H1 (cell line): ENCODE data around the gene CPA2. TPM values are rescaled to one million over a fixed set of nuclear protein-coding genes. Genes with fewer than 3 reads are reported as not detected.

ENCODE experiments used
- CTCF ChIA-PET: fragments of 300-600 bp; sonication (Branson Sonifier 250); formaldehyde crosslinking; loops from one replicate; lab custom pipeline; 2021; ENCODE audit not compliant: partially characterized antibody; lab: Charles Lee
- POLR2A ChIA-PET: fragments of 300-600 bp; sonication (Branson Sonifier 250); formaldehyde crosslinking; loops from one replicate; lab custom pipeline; 2021; ENCODE audit warnings: inconsistent platforms; ENCODE audit not compliant: partially characterized antibody; lab: Charles Lee
- DNase-seq, 2 experiments: peaks; one replicate each; pipeline versions ENCODE4 v3.0.0 to v3.0.0-alpha.2; 2010 to 2022; ENCODE audit warnings: low spot score in 2 of 2, low read depth in 1 of 2, mixed read lengths in 1 of 2
- FAIRE-seq: peaks from 2 replicates; lab custom pipeline; 2011; peaks lifted over from hg19 to GRCh38; lab: Jason Lieb, UNC
- H2AFZ ChIP-seq: 2 replicates; pipeline ENCODE4 v1.8.1; 2012; ENCODE audit warnings: low read length, inconsistent platforms
- H2AK5ac ChIP-seq: 2 replicates; pipeline ENCODE4 v1.6.1; 2013; ENCODE audit warnings: low read depth, low read length
- H2BK120ac ChIP-seq: replicated peaks from 2 replicates; pipeline ENCODE3; 2013; ENCODE audit warnings: low read depth, low read length, inconsistent platforms
- H2BK12ac ChIP-seq: 2 replicates; pipeline ENCODE4 v1.6.1; 2013; ENCODE audit warnings: low read depth, low read length
- H2BK15ac ChIP-seq: 2 replicates; pipeline ENCODE4 v1.6.1; 2013; ENCODE audit warnings: low read length
- H2BK20ac ChIP-seq: 2 replicates; pipeline ENCODE4 v1.6.1; 2013; ENCODE audit warnings: low read length
- H2BK5ac ChIP-seq: 2 replicates; pipeline ENCODE4 v1.6.1; 2013; ENCODE audit warnings: low read depth, low read length
- H3K14ac ChIP-seq: 2 replicates; pipeline ENCODE4 v1.6.1; 2013; ENCODE audit warnings: inconsistent platforms; ENCODE audit not compliant: insufficient read length
- H3K18ac ChIP-seq: 2 replicates; pipeline ENCODE4 v1.6.1; 2013; ENCODE audit warnings: low read length; ENCODE audit errors: extremely low read depth
- H3K23ac ChIP-seq: 2 replicates; pipeline ENCODE4 v1.6.1; 2013; ENCODE audit warnings: inconsistent platforms; ENCODE audit not compliant: insufficient read length
- H3K23me2 ChIP-seq: 2 replicates; pipeline ENCODE4 v1.6.1; 2013; ENCODE audit warnings: low read depth, low read length
- H3K27ac ChIP-seq: 2 replicates; pipeline ENCODE4 v1.6.1; 2011; ENCODE audit warnings: low read depth, low read length, inconsistent platforms
- H3K27me3 ChIP-seq, 4 experiments: replicated peaks in 1 of 4; 1 replicate in 1 of 4; 2 replicates in 3 of 4; pipeline versions ENCODE4 v1.6.1 to v1.8.1; 2011 to 2013; ENCODE audit warnings: low read length in 3 of 4, mild to moderate bottlenecking in 3 of 4, inconsistent platforms in 2 of 4, mixed read lengths in 2 of 4, moderate library complexity in 1 of 4; ENCODE audit not compliant: control insufficient read depth in 3 of 4, insufficient read depth in 3 of 4; ENCODE audit errors: extremely low read depth in 1 of 4
- H3K36me3 ChIP-seq, 4 experiments: 2 replicates each; pipeline versions ENCODE4 v1.6.1 to v1.8.1; 2011 to 2013; ENCODE audit warnings: mild to moderate bottlenecking in 4 of 4, low read length in 3 of 4, moderate library complexity in 2 of 4, control low read depth in 1 of 4, inconsistent platforms in 1 of 4; ENCODE audit not compliant: insufficient read depth in 4 of 4, control insufficient read depth in 2 of 4
- H3K4ac ChIP-seq: replicated peaks from 2 replicates; pipeline ENCODE3; 2013; ENCODE audit warnings: low read length, low read depth, mixed read lengths, inconsistent platforms; ENCODE audit not compliant: insufficient read length
- H3K4me1 ChIP-seq, 4 experiments: replicated peaks in 1 of 4; 1 replicate in 1 of 4; 2 replicates in 3 of 4; pipeline versions ENCODE4 v1.6.1 to v1.8.1; 2011 to 2013; ENCODE audit warnings: low read length in 3 of 4, inconsistent platforms in 2 of 4, mixed read lengths in 1 of 4; ENCODE audit not compliant: insufficient read depth in 4 of 4, control insufficient read depth in 3 of 4
- H3K4me2 ChIP-seq, 2 experiments: 2 replicates each; pipeline versions ENCODE4 v1.6.1 to v1.8.1; 2011 to 2013; ENCODE audit warnings: low read depth in 2 of 2, low read length in 2 of 2, control low read depth in 1 of 2, inconsistent platforms in 1 of 2, mild to moderate bottlenecking in 1 of 2; ENCODE audit not compliant: insufficient read depth in 1 of 2
- H3K4me3 ChIP-seq, 4 experiments: fragments of 200-600, 300-600 bp in 1 of 4; sonication (generic), shearing (Covaris generic), sonication (Bioruptor Twin) in 1 of 4; 2 replicates each; pipeline versions ENCODE4 v1.5.1 to v1.8.1; 2011 to 2016; ENCODE audit warnings: low read length in 4 of 4, low read depth in 3 of 4, control low read depth in 2 of 4, inconsistent platforms in 2 of 4, mild to moderate bottlenecking in 2 of 4, mixed read lengths in 1 of 4, moderate library complexity in 1 of 4; ENCODE audit not compliant: insufficient read depth in 2 of 4; ENCODE audit errors: extremely low read depth in 1 of 4
- H3K56ac ChIP-seq: replicated peaks from 2 replicates; pipeline ENCODE3; 2013; ENCODE audit warnings: low read depth, mild to moderate bottlenecking, mixed read lengths, low read length, inconsistent platforms; ENCODE audit not compliant: insufficient read length
- H3K79me1 ChIP-seq: 2 replicates; pipeline ENCODE4 v1.6.1; 2013; ENCODE audit warnings: low read depth, low read length, control low read depth
- H3K79me2 ChIP-seq, 2 experiments: 2 replicates each; pipeline versions ENCODE4 v1.6.1 to v1.8.1; 2012 to 2013; ENCODE audit warnings: low read length in 2 of 2, mild to moderate bottlenecking in 2 of 2, inconsistent platforms in 1 of 2; ENCODE audit not compliant: insufficient read depth in 2 of 2, control insufficient read depth in 1 of 2
- H3K9ac ChIP-seq, 4 experiments: replicated peaks in 1 of 4; 1 replicate in 1 of 4; 2 replicates in 3 of 4; pipeline versions ENCODE4 v1.6.1 to v1.8.1; 2011 to 2013; ENCODE audit warnings: low read depth in 3 of 4, low read length in 3 of 4, control low read depth in 2 of 4, mild to moderate bottlenecking in 2 of 4, moderate library complexity in 2 of 4, inconsistent platforms in 1 of 4; ENCODE audit errors: extremely low read depth in 1 of 4
- H3K9me3 ChIP-seq, 2 experiments: 2 replicates each; pipeline versions ENCODE4 v1.6.1 to v1.8.1; 2012 to 2013; ENCODE audit warnings: mild to moderate bottlenecking in 2 of 2, moderate library complexity in 2 of 2, control low read depth in 1 of 2, inconsistent platforms in 1 of 2, low read depth in 1 of 2, low read length in 1 of 2, mixed read lengths in 1 of 2; ENCODE audit not compliant: insufficient read depth in 2 of 2
- H4K20me1 ChIP-seq, 2 experiments: replicated peaks in 1 of 2; 2 replicates each; pipeline versions ENCODE3 to v1.8.1; 2011 to 2013; ENCODE audit warnings: inconsistent platforms in 2 of 2, low read length in 2 of 2, mild to moderate bottlenecking in 1 of 2; ENCODE audit not compliant: insufficient read depth in 2 of 2, control insufficient read depth in 1 of 2
- H4K5ac ChIP-seq: 2 replicates; pipeline ENCODE4 v1.6.1; 2013; ENCODE audit warnings: low read length, low read depth, mixed read lengths, inconsistent platforms; ENCODE audit not compliant: insufficient read length
- H4K8ac ChIP-seq: 2 replicates; pipeline ENCODE4 v1.8.0; 2013; ENCODE audit warnings: mild to moderate bottlenecking, moderate library complexity, low read length, inconsistent platforms; ENCODE audit not compliant: insufficient read depth; ENCODE audit errors: extremely low read depth
- H4K91ac ChIP-seq: replicated peaks from 2 replicates; pipeline ENCODE3; 2013; ENCODE audit warnings: low read length, mixed read lengths, inconsistent platforms; ENCODE audit not compliant: insufficient read length
- CHD2 ChIP-seq: IDR thresholded peaks from 2 replicates; pipeline ENCODE4 v1.6.1; 2012; ENCODE audit warnings: low read length, improper control_type of control experiment
- HDAC2 ChIP-seq, 2 experiments: fragments of 300-600 bp in 1 of 2; sonication (generic) in 1 of 2; IDR thresholded peaks; 2 replicates each; pipeline ENCODE4 v1.6.1; 2011 to 2012; ENCODE audit warnings: low read depth in 2 of 2, low read length in 2 of 2, mild to moderate bottlenecking in 2 of 2, moderate library complexity in 2 of 2, borderline replicate concordance in 1 of 2, inconsistent platforms in 1 of 2
- KDM5A ChIP-seq: fragments of 200-600 bp; IDR thresholded peaks from 2 replicates; pipeline ENCODE4 v1.7.1; 2012; ENCODE audit warnings: mild to moderate bottlenecking, low read length, inconsistent platforms, mixed read lengths
- MAFK ChIP-seq: IDR thresholded peaks from 2 replicates; pipeline ENCODE4 v1.6.1; 2012; ENCODE audit warnings: low read depth, mild to moderate bottlenecking, improper control_type of control experiment, low read length
- NANOG ChIP-seq: IDR thresholded peaks from 2 replicates; pipeline ENCODE4 v1.6.1; 2011; ENCODE audit warnings: low read length, low read depth, mild to moderate bottlenecking, inconsistent platforms; ENCODE audit not compliant: insufficient read depth, poor library complexity, severe bottlenecking
- POLR2AphosphoS5 ChIP-seq: IDR thresholded peaks from 2 replicates; pipeline ENCODE4 v1.6.1; 2011; ENCODE audit warnings: low read depth, low read length
- RXRA ChIP-seq: IDR thresholded peaks from 2 replicates; pipeline ENCODE4 v1.6.1; 2011; ENCODE audit warnings: low read depth, mild to moderate bottlenecking, low read length, moderate library complexity; ENCODE audit not compliant: insufficient read depth
- SAP30 ChIP-seq: fragments of 300-600 bp; sonication (generic); IDR thresholded peaks from 2 replicates; pipeline ENCODE4 v1.7.1; 2012; ENCODE audit warnings: low read length, moderate library complexity, mild to moderate bottlenecking, inconsistent platforms; ENCODE audit not compliant: insufficient read depth, insufficient replicate concordance
- SIN3A ChIP-seq, 2 experiments: IDR thresholded peaks in 1 of 2; conservative IDR thresholded peaks in 1 of 2; 2 replicates each; pipeline ENCODE4 v1.6.1; 2011 to 2012; ENCODE audit warnings: low read length in 2 of 2, improper control_type of control experiment in 1 of 2, low read depth in 1 of 2, mild to moderate bottlenecking in 1 of 2
- SP2 ChIP-seq: IDR thresholded peaks from 2 replicates; pipeline ENCODE4 v1.6.1; 2012; ENCODE audit warnings: mild to moderate bottlenecking, low read length, inconsistent platforms
- WGBS, 2 experiments: shearing (Covaris generic) in 1 of 2; methylation state at CpG; one replicate each; pipeline versions ENCODE4 v1.1.6 to v1.1.7; 2013 to 2015; ENCODE audit warnings: low lambda C conversion rate in 2 of 2, mixed read lengths in 2 of 2, inconsistent platforms in 1 of 2, low coverage in 1 of 2, missing lambda C conversion rate in 1 of 2; ENCODE audit not compliant: insufficient replicate concordance in 2 of 2, insufficient coverage in 1 of 2, insufficient read length in 1 of 2; ENCODE audit errors: extremely low coverage in 1 of 2, missing lambda C conversion rate in 1 of 2; 5-methylcytosine and 5-hydroxymethylcytosine counted together
- polyA plus RNA-seq, 7 experiments: library from polyadenylated mRNA; depleted of rRNA in 3 of 7; stranded (reverse) in 5 of 7; unstranded in 2 of 7; fragments of >200 nt in 5 of 7; fragments of 200-250 nt in 2 of 7; gene quantifications; 1 replicate in 5 of 7; 2 replicates in 1 of 7; 4 replicates in 1 of 7; pipeline versions ENCODE4 v1.2.1 to v1.2.3, GENCODE V29; 2011 to 2013; ENCODE audit warnings: missing spikeins in 2 of 7, mixed read lengths in 2 of 7
- total RNA-seq: library from RNA; stranded (reverse); fragmentation: NEBNext Ultra II Directional; extraction: Animal tissue kit (Norgen Biotek cat#: 25700); gene quantifications from 2 replicates; pipeline ENCODE4 v1.2.1, GENCODE V29; 2021

CPA2 gene
- total and polyA plus RNA-seq, 2 of the 8 experiments (the other 6 are each of a cell fraction or from before 2014, with no cell fraction given) = 0.21 TPM; not detected in 1

- H4K8ac ChIP-seq = no peak overlapping the region
- CTCF ChIA-PET = interaction anchor here (0.6 to 2.0 kb wide), 7 partner anchors 17 to 418 kb away, joined by 3 to 8 read pairs (median 3); no protein-coding TSS in a partner anchor
- no peak overlapping the region for H4K91ac ChIP-seq
- DNase-seq (no peak), FAIRE-seq (no peak)
- WGBS, 2 experiments = 94% methylated on average over 5 of the region's 5 CpGs; no CpG with 5 or more reads in 1 of the 2 experiments
- H4K5ac ChIP-seq = no peak overlapping the region
- no peaks in the 10 kb centered on the region for H4K20me1 ChIP-seq
- H2BK12ac ChIP-seq = no peak overlapping the region
- H3K36me3 ChIP-seq = no peaks in the 10 kb centered on the region
- no peaks in the 10 kb centered on the region for H3K23me2 ChIP-seq
- no peak overlapping the region for H3K56ac ChIP-seq
- H2AK5ac ChIP-seq = no peak overlapping the region
- no peak overlapping the region for H3K9ac ChIP-seq
- H2BK20ac ChIP-seq = no peak overlapping the region
- no peaks in the 10 kb centered on the region for H3K27me3 ChIP-seq
- H2BK15ac ChIP-seq = no peak overlapping the region
- no peaks in the 10 kb centered on the region for H3K79me2 ChIP-seq
- H3K9me3 ChIP-seq = 0 out of 4 replicates have a peak, but pooled peaks cover 0 to 2% of the 10 kb centered on the region in 2 experiments
- H3K4me3 ChIP-seq = no peak overlapping the region
- H3K4ac ChIP-seq = no peak overlapping the region
- no peak overlapping the region for H3K18ac ChIP-seq
- H2BK5ac ChIP-seq = no peak overlapping the region
- no peak overlapping the region for H3K27ac ChIP-seq
- H3K4me2 ChIP-seq = no peak overlapping the region
- no peaks in the 10 kb centered on the region for H3K79me1 ChIP-seq
- no peak overlapping the region for H2AFZ ChIP-seq
- H3K4me1 ChIP-seq = no peaks in the 10 kb centered on the region
- POLR2A ChIA-PET = no interaction called here
- no peak overlapping the region for H3K23ac ChIP-seq
- H3K14ac ChIP-seq = no peak overlapping the region
- no peak overlapping the region for H2BK120ac ChIP-seq
- TF ChIP-seq KDM5A = no peak
- TF ChIP-seq MAFK = no peak
- TF ChIP-seq HDAC2 (IDR thresholded peaks at IDR 0.05; ENCODE audit: borderline replicate concordance in 1 of 2, low read depth in 2 of 2, low read length in 2 of 2) = no peak
- TF ChIP-seq SP2 = no peak
- no peak for TF ChIP-seq SAP30
- no peak for TF ChIP-seq CHD2
- TF ChIP-seq RXRA = no peak
- no peak for TF ChIP-seq SIN3A (conservative IDR thresholded peaks at IDR 0.05 in 1 of 2, IDR thresholded peaks at IDR 0.05 in 1 of 2; ENCODE audit: low read depth in 1 of 2, low read length in 2 of 2)
- TF ChIP-seq NANOG = no peak
- TF ChIP-seq POLR2AphosphoS5 = no peak
These were observed 27.7 kb downstream of the CPA2 start for GRCh38 chr7:130294314-130294713.
